ENCODE results near the gene CYB5RL. TPM values are rescaled to one million over a fixed set of nuclear protein-coding genes. Genes with fewer than 3 reads are reported as not detected.

Gene CYB5RL
- polyA plus RNA-seq, 1 of the 3 experiments (the other 2 are of a cell fraction): 3.3 TPM

DNA sequence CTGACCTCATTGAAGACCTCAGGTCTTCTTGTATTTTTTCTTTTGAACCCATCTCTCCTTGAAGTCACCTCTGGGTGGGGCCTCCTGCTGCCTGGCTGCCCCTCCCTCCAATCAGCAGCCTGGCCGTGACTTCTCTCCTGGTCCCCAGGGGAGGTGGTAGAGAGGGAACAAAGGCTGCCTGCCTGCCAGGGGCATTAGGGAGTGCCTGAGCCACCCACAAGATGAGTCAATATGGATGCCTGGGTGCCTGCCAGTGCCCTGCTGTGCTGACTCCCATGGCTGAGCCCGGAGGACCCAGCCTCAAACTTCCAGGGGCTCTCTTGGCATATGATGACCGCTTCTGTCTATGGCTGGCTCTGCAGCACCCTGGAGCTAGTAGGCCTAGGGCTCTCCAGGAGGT is 41.8 kb downstream of the CYB5RL start:
- H3K4me2 ChIP-seq: no peak overlapping the region
- no peaks in the 10 kb centered on the region for H3K9me2 ChIP-seq
- TF ChIP-seq SMC3 (IDR thresholded peaks at IDR 0.05; ENCODE audit: low read depth, low read length) (no peak), MEF2A (IDR thresholded peaks at IDR 0.05; ENCODE audit: borderline replicate concordance, low read depth) (no peak), NRF1 (IDR thresholded peaks at IDR 0.05; ENCODE audit: low read depth, low read length) (no peak), GATA2 (CRISPR knock-in tag; IDR thresholded peaks at IDR 0.05) (no peak), EP300 (IDR thresholded peaks at IDR 0.05; ENCODE audit: borderline replicate concordance in 1 of 2, low read depth in 1 of 2, low read length in 1 of 2) (no peak), MXI1 (IDR thresholded peaks at IDR 0.05; ENCODE audit: low read depth, low read length) (no peak), FOXJ3 (CRISPR knock-in tag; IDR thresholded peaks at IDR 0.05) (no peak), RXRA (IDR thresholded peaks at IDR 0.05; ENCODE audit: borderline replicate concordance, low read depth) (no peak), POLR2AphosphoS5 (IDR thresholded peaks at IDR 0.05; ENCODE audit: low read depth, low read length) (no peak), RCOR1 (IDR thresholded peaks at IDR 0.05; ENCODE audit: low read length) (no peak), JUND (IDR thresholded peaks at IDR 0.05) (no peak), RFX5 (IDR thresholded peaks at IDR 0.05; ENCODE audit: low read length) (no peak)
- TF ChIP-seq, protein P1, sequence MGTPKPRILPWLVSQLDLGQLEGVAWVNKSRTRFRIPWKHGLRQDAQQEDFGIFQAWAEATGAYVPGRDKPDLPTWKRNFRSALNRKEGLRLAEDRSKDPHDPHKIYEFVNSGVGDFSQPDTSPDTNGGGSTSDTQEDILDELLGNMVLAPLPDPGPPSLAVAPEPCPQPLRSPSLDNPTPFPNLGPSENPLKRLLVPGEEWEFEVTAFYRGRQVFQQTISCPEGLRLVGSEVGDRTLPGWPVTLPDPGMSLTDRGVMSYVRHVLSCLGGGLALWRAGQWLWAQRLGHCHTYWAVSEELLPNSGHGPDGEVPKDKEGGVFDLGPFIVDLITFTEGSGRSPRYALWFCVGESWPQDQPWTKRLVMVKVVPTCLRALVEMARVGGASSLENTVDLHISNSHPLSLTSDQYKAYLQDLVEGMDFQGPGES (IDR thresholded peaks at IDR 0.05; ENCODE audit: low read depth, low read length): no peak
- no peaks in the 10 kb centered on the region for H3F3A ChIP-seq (replicated peaks; ENCODE audit: insufficient read depth)
- no CpG with 5 or more reads among the region's 3 CpGs for WGBS (ENCODE audit: low lambda C conversion rate)
- H2AFZ ChIP-seq (ENCODE audit: low read depth): no peak overlapping the region
- no peak overlapping the region for H3K27ac ChIP-seq (ENCODE audit: low read depth in 2 of 2, low read length in 1 of 2)
- H3K4me1 ChIP-seq (ENCODE audit: control insufficient read depth in 1 of 2, insufficient read depth in 2 of 2, low read depth in 1 of 2, low read length in 1 of 2): peaks cover 0 to 4% of the 10 kb centered on the region in 2 experiments; a peak in 2 of 4 replicates
- ChIA-PET CTCF (no interaction called here), POLR2A (no interaction called here)
- H3K36me3 ChIP-seq (replicated peaks in 1 of 2; ENCODE audit: control insufficient read depth in 1 of 2, insufficient read depth in 2 of 2, low read length in 1 of 2): no peaks in the 10 kb centered on the region
- DNase-seq: no peak
- H4K20me1 ChIP-seq (ENCODE audit: insufficient read depth): no peaks in the 10 kb centered on the region
- H3K79me2 ChIP-seq (ENCODE audit: insufficient read depth): no peaks in the 10 kb centered on the region
- H3K27me3 ChIP-seq (ENCODE audit: insufficient read depth): no peaks in the 10 kb centered on the region
- no peak overlapping the region for H3K4me3 ChIP-seq (ENCODE audit: low read depth in 2 of 2, low read length in 1 of 2)
- no peak overlapping the region for H3K9ac ChIP-seq
- no peaks in the 10 kb centered on the region for H3K9me3 ChIP-seq

DNA sequence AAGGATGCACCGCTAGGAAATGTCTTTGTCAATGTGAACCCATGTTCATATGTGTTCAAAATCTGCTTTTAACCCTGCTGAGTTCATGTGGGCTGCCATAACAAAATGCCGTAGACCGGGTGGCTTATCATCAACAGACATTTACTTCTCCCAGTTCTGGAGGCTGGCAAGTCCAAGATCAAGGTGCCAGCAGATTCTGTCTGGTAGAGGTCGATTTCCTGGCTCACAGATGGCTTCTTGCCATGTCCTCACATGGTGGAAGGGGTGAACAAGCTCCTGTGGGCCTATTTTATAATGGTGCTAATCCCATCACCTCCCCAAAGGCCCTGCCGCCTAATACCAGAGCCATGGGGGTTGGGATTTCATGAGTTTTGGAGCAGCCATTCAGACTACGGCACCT is 42.4 kb downstream of the CYB5RL start:
- Histone ChIP-seq H2AFZ (ENCODE audit: low read depth) (no peak overlapping the region), H3K9me2 (no peaks in the 10 kb centered on the region), H3K27ac (ENCODE audit: low read depth in 2 of 2, low read length in 1 of 2) (no peak overlapping the region), H3K9ac (no peak overlapping the region), H3K4me3 (ENCODE audit: low read depth in 2 of 2, low read length in 1 of 2) (no peak overlapping the region), H3K9me3 (no peaks in the 10 kb centered on the region), H3F3A (replicated peaks; ENCODE audit: insufficient read depth) (no peaks in the 10 kb centered on the region), H4K20me1 (ENCODE audit: insufficient read depth) (no peaks in the 10 kb centered on the region), H3K4me2 (no peak overlapping the region), H3K79me2 (ENCODE audit: insufficient read depth) (no peaks in the 10 kb centered on the region), H3K36me3 (replicated peaks in 1 of 2; ENCODE audit: control insufficient read depth in 1 of 2, insufficient read depth in 2 of 2, low read length in 1 of 2) (no peaks in the 10 kb centered on the region), H3K27me3 (ENCODE audit: insufficient read depth) (no peaks in the 10 kb centered on the region), H3K4me1 (ENCODE audit: control insufficient read depth in 1 of 2, insufficient read depth in 2 of 2, low read depth in 1 of 2, low read length in 1 of 2) (peaks cover 0 to 4% of the 10 kb centered on the region in 2 experiments; a peak in 2 of 4 replicates)
- POLR2A ChIA-PET: no interaction called here
- no peak for DNase-seq
- WGBS (ENCODE audit: low lambda C conversion rate): 86% methylated on average over 6 of the region's 6 CpGs
- CTCF ChIA-PET: no interaction called here
- TF ChIP-seq TCF12 (IDR thresholded peaks at IDR 0.05): no peak
- TF ChIP-seq, protein P2, sequence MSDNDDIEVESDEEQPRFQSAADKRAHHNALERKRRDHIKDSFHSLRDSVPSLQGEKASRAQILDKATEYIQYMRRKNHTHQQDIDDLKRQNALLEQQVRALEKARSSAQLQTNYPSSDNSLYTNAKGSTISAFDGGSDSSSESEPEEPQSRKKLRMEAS (IDR thresholded peaks at IDR 0.05; ENCODE audit: low read depth): no peak
- TF ChIP-seq EZH2phosphoT487 (IDR thresholded peaks at IDR 0.05; ENCODE audit: borderline replicate concordance, low read depth): no peak
- TF ChIP-seq TAF1 (IDR thresholded peaks at IDR 0.05; ENCODE audit: borderline replicate concordance, low read depth, low read length): no peak
- no peak for TF ChIP-seq SIN3A (IDR thresholded peaks at IDR 0.05; ENCODE audit: borderline replicate concordance, low read depth, low read length)
- no peak for TF ChIP-seq RAD21 (IDR thresholded peaks at IDR 0.05; ENCODE audit: low read length)
- TF ChIP-seq, protein P3, sequence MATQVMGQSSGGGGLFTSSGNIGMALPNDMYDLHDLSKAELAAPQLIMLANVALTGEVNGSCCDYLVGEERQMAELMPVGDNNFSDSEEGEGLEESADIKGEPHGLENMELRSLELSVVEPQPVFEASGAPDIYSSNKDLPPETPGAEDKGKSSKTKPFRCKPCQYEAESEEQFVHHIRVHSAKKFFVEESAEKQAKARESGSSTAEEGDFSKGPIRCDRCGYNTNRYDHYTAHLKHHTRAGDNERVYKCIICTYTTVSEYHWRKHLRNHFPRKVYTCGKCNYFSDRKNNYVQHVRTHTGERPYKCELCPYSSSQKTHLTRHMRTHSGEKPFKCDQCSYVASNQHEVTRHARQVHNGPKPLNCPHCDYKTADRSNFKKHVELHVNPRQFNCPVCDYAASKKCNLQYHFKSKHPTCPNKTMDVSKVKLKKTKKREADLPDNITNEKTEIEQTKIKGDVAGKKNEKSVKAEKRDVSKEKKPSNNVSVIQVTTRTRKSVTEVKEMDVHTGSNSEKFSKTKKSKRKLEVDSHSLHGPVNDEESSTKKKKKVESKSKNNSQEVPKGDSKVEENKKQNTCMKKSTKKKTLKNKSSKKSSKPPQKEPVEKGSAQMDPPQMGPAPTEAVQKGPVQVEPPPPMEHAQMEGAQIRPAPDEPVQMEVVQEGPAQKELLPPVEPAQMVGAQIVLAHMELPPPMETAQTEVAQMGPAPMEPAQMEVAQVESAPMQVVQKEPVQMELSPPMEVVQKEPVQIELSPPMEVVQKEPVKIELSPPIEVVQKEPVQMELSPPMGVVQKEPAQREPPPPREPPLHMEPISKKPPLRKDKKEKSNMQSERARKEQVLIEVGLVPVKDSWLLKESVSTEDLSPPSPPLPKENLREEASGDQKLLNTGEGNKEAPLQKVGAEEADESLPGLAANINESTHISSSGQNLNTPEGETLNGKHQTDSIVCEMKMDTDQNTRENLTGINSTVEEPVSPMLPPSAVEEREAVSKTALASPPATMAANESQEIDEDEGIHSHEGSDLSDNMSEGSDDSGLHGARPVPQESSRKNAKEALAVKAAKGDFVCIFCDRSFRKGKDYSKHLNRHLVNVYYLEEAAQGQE (IDR thresholded peaks at IDR 0.05; ENCODE audit: low read depth, low read length): no peak
- no peak for TF ChIP-seq RXRA (IDR thresholded peaks at IDR 0.05; ENCODE audit: borderline replicate concordance, low read depth)
- TF ChIP-seq, protein P4, sequence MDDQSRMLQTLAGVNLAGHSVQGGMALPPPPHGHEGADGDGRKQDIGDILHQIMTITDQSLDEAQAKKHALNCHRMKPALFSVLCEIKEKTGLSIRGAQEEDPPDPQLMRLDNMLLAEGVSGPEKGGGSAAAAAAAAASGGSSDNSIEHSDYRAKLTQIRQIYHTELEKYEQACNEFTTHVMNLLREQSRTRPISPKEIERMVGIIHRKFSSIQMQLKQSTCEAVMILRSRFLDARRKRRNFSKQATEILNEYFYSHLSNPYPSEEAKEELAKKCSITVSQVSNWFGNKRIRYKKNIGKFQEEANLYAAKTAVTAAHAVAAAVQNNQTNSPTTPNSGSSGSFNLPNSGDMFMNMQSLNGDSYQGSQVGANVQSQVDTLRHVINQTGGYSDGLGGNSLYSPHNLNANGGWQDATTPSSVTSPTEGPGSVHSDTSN (IDR thresholded peaks at IDR 0.05): no peak
- TF ChIP-seq POLR2AphosphoS5 (IDR thresholded peaks at IDR 0.05; ENCODE audit: low read depth, low read length): no peak
- TF ChIP-seq YY1 (IDR thresholded peaks at IDR 0.05; ENCODE audit: low read depth): no peak
- TF ChIP-seq CHD2 (IDR thresholded peaks at IDR 0.05; ENCODE audit: low read length, partially characterized antibody): no peak
- no peak for TF ChIP-seq RCOR1 (IDR thresholded peaks at IDR 0.05; ENCODE audit: low read length)

Measured in SK-N-SH (cell line).